Measurements from ENCODE around the gene KBTBD7.

GRCh38 chr13:41162151-41162550 is 32.2 kb downstream of the KBTBD7 start:
- TF ChIP-seq CTCF (IDR thresholded peaks at IDR 0.05) (no peak), POLR2A (IDR thresholded peaks at IDR 0.05) (no peak)
